ENCODE data around the gene CBX4. TPM values are rescaled to one million over a fixed set of nuclear protein-coding genes. Genes with fewer than 3 reads are reported as not detected.

The CBX4 gene
- polyA plus RNA-seq, 1 donor (not counting 4 experiments of a cell fraction or from before 2014, with no cell fraction given), result 7.0 TPM

DNA sequence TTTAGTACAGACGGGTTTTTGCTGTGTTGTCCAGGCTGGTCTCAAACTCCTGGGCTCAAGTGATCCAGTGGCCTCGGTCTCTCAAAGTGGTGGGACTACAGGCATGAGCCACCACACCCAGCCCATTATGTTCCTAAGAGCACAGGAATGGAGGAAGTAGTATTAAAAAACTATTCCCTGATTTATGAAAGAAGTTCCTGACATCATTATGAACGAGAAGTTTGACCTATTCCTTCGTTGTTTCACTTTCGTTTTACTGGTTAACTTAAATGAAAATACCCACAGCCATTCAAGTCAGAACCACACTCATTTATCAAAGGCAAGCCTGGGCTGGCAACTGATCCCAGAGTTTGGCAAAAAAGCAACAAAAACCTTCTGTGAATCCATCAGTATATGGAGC is 13.5 kb upstream of the CBX4 start:
- H3K27ac ChIP-seq (ENCODE audit: control insufficient read depth, insufficient read depth, low read length), result peak overlapping the region; percentile 74
- TF ChIP-seq, protein P1, sequence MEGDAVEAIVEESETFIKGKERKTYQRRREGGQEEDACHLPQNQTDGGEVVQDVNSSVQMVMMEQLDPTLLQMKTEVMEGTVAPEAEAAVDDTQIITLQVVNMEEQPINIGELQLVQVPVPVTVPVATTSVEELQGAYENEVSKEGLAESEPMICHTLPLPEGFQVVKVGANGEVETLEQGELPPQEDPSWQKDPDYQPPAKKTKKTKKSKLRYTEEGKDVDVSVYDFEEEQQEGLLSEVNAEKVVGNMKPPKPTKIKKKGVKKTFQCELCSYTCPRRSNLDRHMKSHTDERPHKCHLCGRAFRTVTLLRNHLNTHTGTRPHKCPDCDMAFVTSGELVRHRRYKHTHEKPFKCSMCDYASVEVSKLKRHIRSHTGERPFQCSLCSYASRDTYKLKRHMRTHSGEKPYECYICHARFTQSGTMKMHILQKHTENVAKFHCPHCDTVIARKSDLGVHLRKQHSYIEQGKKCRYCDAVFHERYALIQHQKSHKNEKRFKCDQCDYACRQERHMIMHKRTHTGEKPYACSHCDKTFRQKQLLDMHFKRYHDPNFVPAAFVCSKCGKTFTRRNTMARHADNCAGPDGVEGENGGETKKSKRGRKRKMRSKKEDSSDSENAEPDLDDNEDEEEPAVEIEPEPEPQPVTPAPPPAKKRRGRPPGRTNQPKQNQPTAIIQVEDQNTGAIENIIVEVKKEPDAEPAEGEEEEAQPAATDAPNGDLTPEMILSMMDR (optimal IDR thresholded peaks at IDR 0.05 in 1 of 3, IDR thresholded peaks at IDR 0.05 in 1 of 3, conservative IDR thresholded peaks at IDR 0.05 in 1 of 3; ENCODE audit: extremely low read depth in 1 of 3, insufficient read depth in 2 of 3, low read length in 3 of 3), result no peak
- TF ChIP-seq EZH2 (IDR thresholded peaks at IDR 0.05; ENCODE audit: low read length), result no peak
- no peaks in the 10 kb centered on the region for H4K20me1 ChIP-seq (ENCODE audit: control insufficient read depth, extremely low read depth, insufficient read depth, low read length)
- dilution Hi-C loops (cut with MboI; ENCODE audit: extremely low pct_ligation_motif_present, low sequenced_read_pairs), result no loop called here
- H3K27me3 ChIP-seq (ENCODE audit: control insufficient read depth, extremely low read depth, insufficient read depth, low read length), result no peaks in the 10 kb centered on the region
- H3K9me3 ChIP-seq (ENCODE audit: control insufficient read depth, low read depth, low read length), result no peaks in the 10 kb centered on the region
- FAIRE-seq, result peak; percentile 78
- H3K4me1 ChIP-seq (ENCODE audit: control insufficient read depth, extremely low read depth, insufficient read depth, low read length), result peaks cover 26% of the 10 kb centered on the region
- peak overlapping the region; percentile 92 for H2AFZ ChIP-seq (ENCODE audit: control insufficient read depth, low read length)
- no peaks in the 10 kb centered on the region for H3K9me1 ChIP-seq (ENCODE audit: control insufficient read depth, extremely low read depth, insufficient read depth, low read length)
- H3K9ac ChIP-seq (ENCODE audit: control insufficient read depth, extremely low read depth, insufficient read depth, low read length), result peak overlapping the region; percentile 71
- DNase-seq (ENCODE audit: low read depth, low spot score), result no peak
- no peaks in the 10 kb centered on the region for H3K79me2 ChIP-seq (ENCODE audit: control insufficient read depth, insufficient read depth, low read length)
- H3K4me3 ChIP-seq (ENCODE audit: control insufficient read depth in 2 of 3, extremely low read depth in 1 of 3, insufficient read depth in 2 of 3, low read depth in 1 of 3, low read length in 3 of 3), result peak overlapping the region; percentile 13 to 72 (median 61)
- H3K4me2 ChIP-seq (ENCODE audit: control insufficient read depth, extremely low read depth, insufficient read depth, low read depth, low read length), result peak overlapping the region; percentile 91
- H3K36me3 ChIP-seq (ENCODE audit: control insufficient read depth in 2 of 2, extremely low read depth in 1 of 2, insufficient read depth in 2 of 2, low read length in 2 of 2), result no peaks in the 10 kb centered on the region

DNA sequence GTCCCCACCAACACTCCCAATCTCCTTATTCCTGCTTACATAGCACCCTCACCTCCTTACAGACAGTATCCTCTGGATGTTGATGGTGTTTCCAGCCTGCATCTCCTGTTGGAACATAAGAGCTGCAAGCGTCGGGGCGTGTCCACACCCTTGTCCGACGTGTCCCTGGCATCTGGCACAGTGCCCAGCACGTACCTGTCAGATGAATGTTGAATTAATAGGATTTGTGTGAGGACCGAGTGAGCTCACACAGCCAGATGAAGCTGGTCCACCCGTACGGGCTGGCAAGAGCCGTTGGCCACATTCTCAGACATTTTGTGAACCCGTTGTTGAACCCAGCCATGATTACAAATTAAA is 12.2 kb upstream of the CBX4 start:
- peak; percentile 20 for FAIRE-seq
- Histone ChIP-seq H3K9ac (ENCODE audit: control insufficient read depth, extremely low read depth, insufficient read depth, low read length) (no peak overlapping the region), H3K4me2 (ENCODE audit: control insufficient read depth, extremely low read depth, insufficient read depth, low read depth, low read length) (no peak overlapping the region), H3K9me3 (ENCODE audit: control insufficient read depth, low read depth, low read length) (no peaks in the 10 kb centered on the region), H4K20me1 (ENCODE audit: control insufficient read depth, extremely low read depth, insufficient read depth, low read length) (no peaks in the 10 kb centered on the region), H3K4me1 (ENCODE audit: control insufficient read depth, extremely low read depth, insufficient read depth, low read length) (peaks cover 26% of the 10 kb centered on the region), H3K36me3 (ENCODE audit: control insufficient read depth in 2 of 2, extremely low read depth in 1 of 2, insufficient read depth in 2 of 2, low read length in 2 of 2) (no peaks in the 10 kb centered on the region), H3K9me1 (ENCODE audit: control insufficient read depth, extremely low read depth, insufficient read depth, low read length) (no peaks in the 10 kb centered on the region), H3K27ac (ENCODE audit: control insufficient read depth, insufficient read depth, low read length) (peak overlapping the region; percentile 67), H3K4me3 (ENCODE audit: control insufficient read depth in 2 of 3, extremely low read depth in 1 of 3, insufficient read depth in 2 of 3, low read depth in 1 of 3, low read length in 3 of 3) (no peak overlapping the region), H3K27me3 (ENCODE audit: control insufficient read depth, extremely low read depth, insufficient read depth, low read length) (no peaks in the 10 kb centered on the region), H2AFZ (ENCODE audit: control insufficient read depth, low read length) (no peak overlapping the region), H3K79me2 (ENCODE audit: control insufficient read depth, insufficient read depth, low read length) (no peaks in the 10 kb centered on the region)
- TF ChIP-seq, protein P1 (optimal IDR thresholded peaks at IDR 0.05 in 1 of 3, IDR thresholded peaks at IDR 0.05 in 1 of 3, conservative IDR thresholded peaks at IDR 0.05 in 1 of 3; ENCODE audit: extremely low read depth in 1 of 3, insufficient read depth in 2 of 3, low read length in 3 of 3), result no peak
- TF ChIP-seq EZH2 (IDR thresholded peaks at IDR 0.05; ENCODE audit: low read length), result no peak
- DNase-seq (ENCODE audit: low read depth, low spot score), result peak; percentile 76
- dilution Hi-C loops (cut with MboI; ENCODE audit: extremely low pct_ligation_motif_present, low sequenced_read_pairs), result no loop called here

Data from keratinocyte (primary cell).